Measurements from ENCODE around the gene RHBDF1.
"Not testable (repeated sequence)": the region's sequence is repeated elsewhere in the genome, so short reads cannot be mapped to it uniquely, and the experiment has no call there.

RHBDF1 gene

GRCh38 chr16:36336-36984 lies 36.0 kb downstream of the RHBDF1 start:
- no peak for DNase-seq (ENCODE audit: low read depth)

- DNase-seq (ENCODE audit: low read depth): no peak
These were observed 36.6 kb downstream of the RHBDF1 start for GRCh38 chr16:35678-36305.

- DNase-seq (ENCODE audit: low read depth): no peak
These were observed 37.3 kb downstream of the RHBDF1 start for GRCh38 chr16:35011-35677.

- no peak for DNase-seq (ENCODE audit: low read depth)
These were observed 37.8 kb downstream of the RHBDF1 start for GRCh38 chr16:34648-34987.

- no peak for DNase-seq (ENCODE audit: low read depth)
These were observed 38.4 kb downstream of the RHBDF1 start for GRCh38 chr16:33877-34647.

- DNase-seq (ENCODE audit: low read depth): not testable (repeated sequence)
These were observed 39.1 kb downstream of the RHBDF1 start for GRCh38 chr16:33154-33876.

- DNase-seq (ENCODE audit: low read depth): not testable (repeated sequence)
These were observed 41.8 kb downstream of the RHBDF1 start for GRCh38 chr16:30627-31026.

- not testable (repeated sequence) for DNase-seq (ENCODE audit: low read depth)
These were observed 46.5 kb downstream of the RHBDF1 start for GRCh38 chr16:25926-26348.

- DNase-seq (ENCODE audit: low read depth): not testable (repeated sequence)
These were observed 48.3 kb downstream of the RHBDF1 start for GRCh38 chr16:24151-24550.

- DNase-seq (ENCODE audit: low read depth): not testable (repeated sequence)
These were observed 51.5 kb downstream of the RHBDF1 start for GRCh38 chr16:20886-21285.

GRCh38 chr16:17062-17765 lies 55.2 kb downstream of the RHBDF1 start:
- not testable (repeated sequence) for DNase-seq (ENCODE audit: low read depth)

- DNase-seq (ENCODE audit: low read depth): peak; percentile 78
These were observed 61.7 kb downstream of the RHBDF1 start for GRCh38 chr16:10772-11171.

GRCh38 chr16:9903-10665 lies 62.3 kb downstream of the RHBDF1 start:
- DNase-seq (ENCODE audit: low read depth): no peak
